Lung (tissue), 12 donors: Measurements from ENCODE around the gene SULF2. TPM values are rescaled to one million over a fixed set of nuclear protein-coding genes. Genes with fewer than 3 reads are reported as not detected.

Experiments
- ATAC-seq: fragments of 200-7000 bp; cut with Tn5 transposase; one replicate; pipeline ENCODE4 v1.9.1; 2020; ENCODE audit warnings: moderate number of reproducible peaks; ENCODE audit not compliant: insufficient read depth, low FRiP score
- DNase-seq, 3 donors: peaks; one replicate each; pipeline ENCODE4 v3.0.0-alpha.2; 2013 to 2017
- H3K27ac ChIP-seq, 2 donors: one replicate each; pipeline ENCODE4 v1.5.1; 2013; ENCODE audit warnings: mild to moderate bottlenecking in 2 of 2, moderate library complexity in 2 of 2, control low read depth in 1 of 2, inconsistent platforms in 1 of 2, low read depth in 1 of 2, low read length in 1 of 2
- H3K27me3 ChIP-seq, 3 donors: one replicate each; pipeline ENCODE4 v1.5.1; 2013; ENCODE audit warnings: low read length in 2 of 3; ENCODE audit not compliant: control insufficient read depth in 3 of 3, insufficient read depth in 3 of 3
- H3K36me3 ChIP-seq, 4 donors: one replicate each; pipeline ENCODE4 v1.5.1; 2013; ENCODE audit warnings: low read length in 4 of 4, mild to moderate bottlenecking in 1 of 4, moderate library complexity in 1 of 4; ENCODE audit not compliant: control insufficient read depth in 4 of 4, insufficient read depth in 4 of 4
- H3K4me1 ChIP-seq, 5 donors: one replicate each; pipeline ENCODE4 v1.5.1; 2013; ENCODE audit warnings: low read length in 5 of 5, mild to moderate bottlenecking in 2 of 5, moderate library complexity in 1 of 5; ENCODE audit not compliant: control insufficient read depth in 5 of 5, insufficient read depth in 5 of 5
- H3K4me3 ChIP-seq: one replicate; pipeline ENCODE4 v1.5.1; 2013; ENCODE audit warnings: mild to moderate bottlenecking, control low read depth, moderate library complexity
- H3K9ac ChIP-seq, 2 donors: one replicate each; pipeline ENCODE4 v1.5.1; 2013; ENCODE audit warnings: low read length in 2 of 2, control low read depth in 1 of 2; ENCODE audit not compliant: insufficient read depth in 1 of 2
- H3K9me3 ChIP-seq, 4 donors: one replicate each; pipeline ENCODE4 v1.5.1; 2013; ENCODE audit warnings: low read length in 3 of 4, mild to moderate bottlenecking in 1 of 4, moderate library complexity in 1 of 4; ENCODE audit not compliant: control insufficient read depth in 4 of 4, insufficient read depth in 3 of 4
- WGBS, 2 donors: extraction: QIAGEN DNeasy Blood & Tissue Kit; methylation state at CpG; one replicate each; pipeline ENCODE4 v1.1.7; 2013; 5-methylcytosine and 5-hydroxymethylcytosine counted together
- polyA plus RNA-seq, 2 donors: library from polyadenylated mRNA; stranded (reverse); fragments of 200-250 nt; gene quantifications; one replicate each; pipeline ENCODE4 v1.2.1, GENCODE V29; 2013
- total RNA-seq, 2 donors: library from RNA; depleted of rRNA in 1 of 2; stranded (reverse); fragments of >200 nt in 1 of 2; gene quantifications; one replicate each; pipeline ENCODE4 v1.2.1, GENCODE V29; 2014 to 2021
- TF ChIP-seq, protein P1 (sequence below): IDR thresholded peaks from 2 replicates; pipeline ENCODE4 v1.5.1; 2012; ENCODE audit warnings: mild to moderate bottlenecking; ENCODE audit errors: control extremely low read depth, extremely low read depth
- donor health status: control.
- donor health status: control.
- donor health status: Bipolar disorder and iron deficiency.
- donor health status: healthy.
- donor health status: DM: yes; HTN: yes; CAD: no.

SULF2 gene
- total and polyA plus RNA-seq, 4 donors = 17.7 to 42.4 (median 23.6) TPM

- no peak overlapping the region for H3K9ac ChIP-seq
- 81 to 89% methylated on average over 10 of the region's 10 CpGs for WGBS, 2 donors
- H3K4me3 ChIP-seq = no peak overlapping the region
- DNase-seq = no peak
- no peaks in the 10 kb centered on the region for H3K9me3 ChIP-seq
- no peaks in the 10 kb centered on the region for H3K4me1 ChIP-seq
- H3K27me3 ChIP-seq = peaks cover 0 to 5% (median 2%) of the 10 kb centered on the region in 3 donors
- TF ChIP-seq, protein P1, sequence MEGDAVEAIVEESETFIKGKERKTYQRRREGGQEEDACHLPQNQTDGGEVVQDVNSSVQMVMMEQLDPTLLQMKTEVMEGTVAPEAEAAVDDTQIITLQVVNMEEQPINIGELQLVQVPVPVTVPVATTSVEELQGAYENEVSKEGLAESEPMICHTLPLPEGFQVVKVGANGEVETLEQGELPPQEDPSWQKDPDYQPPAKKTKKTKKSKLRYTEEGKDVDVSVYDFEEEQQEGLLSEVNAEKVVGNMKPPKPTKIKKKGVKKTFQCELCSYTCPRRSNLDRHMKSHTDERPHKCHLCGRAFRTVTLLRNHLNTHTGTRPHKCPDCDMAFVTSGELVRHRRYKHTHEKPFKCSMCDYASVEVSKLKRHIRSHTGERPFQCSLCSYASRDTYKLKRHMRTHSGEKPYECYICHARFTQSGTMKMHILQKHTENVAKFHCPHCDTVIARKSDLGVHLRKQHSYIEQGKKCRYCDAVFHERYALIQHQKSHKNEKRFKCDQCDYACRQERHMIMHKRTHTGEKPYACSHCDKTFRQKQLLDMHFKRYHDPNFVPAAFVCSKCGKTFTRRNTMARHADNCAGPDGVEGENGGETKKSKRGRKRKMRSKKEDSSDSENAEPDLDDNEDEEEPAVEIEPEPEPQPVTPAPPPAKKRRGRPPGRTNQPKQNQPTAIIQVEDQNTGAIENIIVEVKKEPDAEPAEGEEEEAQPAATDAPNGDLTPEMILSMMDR = no peak
- H3K36me3 ChIP-seq = no peaks in the 10 kb centered on the region
- no peak for ATAC-seq
- no peak overlapping the region for H3K27ac ChIP-seq
Measured at GRCh38 chr20:47708140-47708807, 77.0 kb downstream of the SULF2 start.

GRCh38 chr20:47706345-47706744 is 78.9 kb downstream of the SULF2 start:
- Histone ChIP-seq H3K4me1 (no peaks in the 10 kb centered on the region), H3K27ac (no peak overlapping the region), H3K27me3 (peaks cover 0 to 2% (median under 1%) of the 10 kb centered on the region in 3 donors), H3K4me3 (no peak overlapping the region), H3K9ac (no peak overlapping the region), H3K36me3 (peaks cover 0 to 2% (median 0%) of the 10 kb centered on the region in 4 donors), H3K9me3 (no peaks in the 10 kb centered on the region)
- no peak for ATAC-seq
- TF ChIP-seq, protein P1 = no peak
- 89 to 92% methylated on average over 5 of the region's 5 CpGs for WGBS, 2 donors
- DNase-seq = no peak

- peaks cover 0 to 2% (median 0%) of the 10 kb centered on the region in 3 donors for H3K27me3 ChIP-seq
- no peak overlapping the region for H3K9ac ChIP-seq
- 83 to 85% methylated on average over 7 of the region's 7 CpGs for WGBS, 2 donors
- DNase-seq = no peak
- no peak for ATAC-seq
- TF ChIP-seq, protein P1 = no peak
- H3K4me1 ChIP-seq = no peaks in the 10 kb centered on the region
- H3K9me3 ChIP-seq = no peaks in the 10 kb centered on the region
- H3K36me3 ChIP-seq = peaks cover 0 to 2% (median 0%) of the 10 kb centered on the region in 4 donors
- no peak overlapping the region for H3K4me3 ChIP-seq
- no peak overlapping the region for H3K27ac ChIP-seq
Measured at GRCh38 chr20:47705497-47705856, 79.8 kb downstream of the SULF2 start.
